RWPE1 (cell line): ENCODE data around the gene TOX2.

Source experiments
- CTCF ChIA-PET: fragments of 350-600 bp; sonication (Branson Sonifier 250); formaldehyde crosslinking; extraction: SDS; loops from one replicate; lab custom pipeline; 2021; lab: Yijun Ruan, JAX
- POLR2A ChIA-PET: fragments of 400-600 bp; formaldehyde crosslinking; extraction: SDS; loops from one replicate; lab custom pipeline; 2020; ENCODE audit warnings: antibody characterized with exemption; ENCODE audit not compliant: low non-redundant PET; lab: Yijun Ruan, JAX
- DNase-seq: peaks from one replicate; pipeline ENCODE4 v3.0.0; 2012; ENCODE audit warnings: low spot score
- H3K27ac ChIP-seq: fragments of 450-650 bp; 2 replicates; pipeline ENCODE4 v1.5.1; 2017
- TF ChIP-seq, protein P1 (sequence below): fragments of 450-650 bp; conservative IDR thresholded peaks from 2 replicates; pipeline ENCODE4 v1.5.1; 2017; ENCODE audit warnings: low read depth, mild to moderate bottlenecking

The TOX2 gene, protein sequence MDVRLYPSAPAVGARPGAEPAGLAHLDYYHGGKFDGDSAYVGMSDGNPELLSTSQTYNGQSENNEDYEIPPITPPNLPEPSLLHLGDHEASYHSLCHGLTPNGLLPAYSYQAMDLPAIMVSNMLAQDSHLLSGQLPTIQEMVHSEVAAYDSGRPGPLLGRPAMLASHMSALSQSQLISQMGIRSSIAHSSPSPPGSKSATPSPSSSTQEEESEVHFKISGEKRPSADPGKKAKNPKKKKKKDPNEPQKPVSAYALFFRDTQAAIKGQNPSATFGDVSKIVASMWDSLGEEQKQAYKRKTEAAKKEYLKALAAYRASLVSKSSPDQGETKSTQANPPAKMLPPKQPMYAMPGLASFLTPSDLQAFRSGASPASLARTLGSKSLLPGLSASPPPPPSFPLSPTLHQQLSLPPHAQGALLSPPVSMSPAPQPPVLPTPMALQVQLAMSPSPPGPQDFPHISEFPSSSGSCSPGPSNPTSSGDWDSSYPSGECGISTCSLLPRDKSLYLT

DNA sequence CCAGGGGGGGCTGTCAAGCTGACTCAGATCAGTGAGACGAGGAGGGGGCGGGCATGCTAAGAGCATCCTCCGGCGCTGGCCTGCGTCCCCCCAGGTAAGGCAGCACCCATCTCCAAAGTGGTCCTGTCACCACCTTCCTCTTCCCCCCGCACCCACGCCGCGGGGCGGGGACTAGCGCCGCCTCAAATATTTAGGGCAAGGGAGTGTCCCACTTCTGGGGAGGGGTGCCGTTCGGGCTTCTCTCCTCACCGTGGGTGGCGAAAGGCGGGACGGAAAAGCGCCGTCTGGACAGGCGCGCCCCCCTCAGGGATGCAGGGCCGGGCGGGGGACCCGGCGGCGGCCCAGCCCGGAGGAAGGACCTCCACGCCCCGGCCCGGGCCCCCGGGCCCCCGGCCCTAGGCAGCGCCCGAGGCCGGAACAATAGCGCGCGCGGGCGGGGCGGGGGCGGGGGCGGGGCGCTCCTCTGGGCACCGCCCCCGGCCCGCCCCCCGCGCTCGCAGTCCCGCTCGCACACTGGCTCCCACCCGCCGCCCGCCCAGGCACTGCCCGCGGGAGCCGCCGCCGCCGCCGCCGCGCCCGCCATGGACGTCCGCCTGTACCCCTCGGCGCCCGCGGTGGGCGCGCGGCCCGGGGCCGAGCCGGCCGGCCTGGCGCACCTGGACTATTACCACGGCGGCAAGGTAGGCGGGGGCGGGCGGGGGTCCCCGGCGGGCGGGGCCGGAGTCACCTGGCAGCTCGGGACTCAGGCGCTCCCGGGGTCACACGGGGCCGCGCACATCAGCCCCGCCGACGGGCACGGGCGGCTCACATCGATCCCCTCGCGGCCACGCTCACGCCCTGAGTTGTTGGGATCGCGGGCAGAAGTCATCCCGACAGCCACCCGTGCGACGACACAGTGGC lies at the start of gene TOX2:
Gene TOX2, plus strand, starts transcription at position 542 of the 900 bp plus-strand sequence. Its CDS starts 40 bp downstream, at position 582.
- CTCF ChIA-PET, result interaction anchor here (0.6 kb wide), 3 partner anchors 104 to 827 kb away, joined by 3 to 4 read pairs (median 3); no protein-coding TSS in a partner anchor

DNA sequence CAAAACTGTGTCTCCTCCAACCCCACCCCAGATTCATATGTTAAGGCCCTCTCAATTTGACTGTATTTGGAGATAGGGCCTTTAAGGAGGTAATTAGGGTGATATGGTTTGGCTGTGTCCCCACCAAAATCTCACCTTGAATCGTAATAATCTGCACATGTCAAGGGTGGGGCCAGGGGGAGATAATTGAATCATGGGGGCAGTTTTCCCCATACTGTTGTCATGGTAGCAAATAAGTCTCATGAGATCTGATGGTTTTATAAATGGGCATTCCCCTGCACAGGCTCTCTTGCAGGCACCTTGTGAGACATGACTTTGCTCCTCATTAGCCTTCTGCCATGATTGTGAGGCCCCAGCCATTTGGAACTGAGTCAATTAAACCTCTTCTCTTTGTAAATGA lies 46.6 kb upstream of the TOX2 start:
- ChIA-PET CTCF (no interaction called here), POLR2A (no interaction called here)
- H3K27ac ChIP-seq, result no peak overlapping the region
- TF ChIP-seq, protein P1, sequence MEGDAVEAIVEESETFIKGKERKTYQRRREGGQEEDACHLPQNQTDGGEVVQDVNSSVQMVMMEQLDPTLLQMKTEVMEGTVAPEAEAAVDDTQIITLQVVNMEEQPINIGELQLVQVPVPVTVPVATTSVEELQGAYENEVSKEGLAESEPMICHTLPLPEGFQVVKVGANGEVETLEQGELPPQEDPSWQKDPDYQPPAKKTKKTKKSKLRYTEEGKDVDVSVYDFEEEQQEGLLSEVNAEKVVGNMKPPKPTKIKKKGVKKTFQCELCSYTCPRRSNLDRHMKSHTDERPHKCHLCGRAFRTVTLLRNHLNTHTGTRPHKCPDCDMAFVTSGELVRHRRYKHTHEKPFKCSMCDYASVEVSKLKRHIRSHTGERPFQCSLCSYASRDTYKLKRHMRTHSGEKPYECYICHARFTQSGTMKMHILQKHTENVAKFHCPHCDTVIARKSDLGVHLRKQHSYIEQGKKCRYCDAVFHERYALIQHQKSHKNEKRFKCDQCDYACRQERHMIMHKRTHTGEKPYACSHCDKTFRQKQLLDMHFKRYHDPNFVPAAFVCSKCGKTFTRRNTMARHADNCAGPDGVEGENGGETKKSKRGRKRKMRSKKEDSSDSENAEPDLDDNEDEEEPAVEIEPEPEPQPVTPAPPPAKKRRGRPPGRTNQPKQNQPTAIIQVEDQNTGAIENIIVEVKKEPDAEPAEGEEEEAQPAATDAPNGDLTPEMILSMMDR, result no peak
- DNase-seq, result no peak

More for the DNA sequence above, at the start of gene TOX2:
- TF ChIP-seq, protein P1, result no peak
- DNase-seq, result peak; percentile 80
- POLR2A ChIA-PET, result no interaction called here
- H3K27ac ChIP-seq, result peak within 1 kb of the TSS; percentile 16

DNA sequence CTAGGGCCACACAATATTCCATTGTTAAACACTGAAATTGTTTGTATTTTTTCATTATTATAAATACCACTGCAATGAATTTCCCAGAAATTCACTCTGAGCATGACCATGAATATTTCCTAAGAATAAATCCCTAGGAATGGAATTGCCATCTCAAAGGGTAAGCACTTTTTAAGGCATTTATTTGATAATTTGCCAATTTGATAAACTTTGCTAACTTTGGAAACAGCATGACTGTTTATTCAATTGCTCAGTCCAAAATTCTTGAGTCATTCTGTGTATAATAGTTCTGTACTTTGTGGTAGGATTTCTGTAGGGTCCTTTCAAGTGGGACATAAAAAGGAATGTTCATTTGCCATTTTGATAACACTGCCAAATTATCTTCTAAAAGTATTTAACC lies 44.2 kb upstream of the TOX2 start:
- DNase-seq, result no peak
- ChIA-PET POLR2A (no interaction called here), CTCF (no interaction called here)
- TF ChIP-seq, protein P1, result no peak
- H3K27ac ChIP-seq, result no peak overlapping the region

DNA sequence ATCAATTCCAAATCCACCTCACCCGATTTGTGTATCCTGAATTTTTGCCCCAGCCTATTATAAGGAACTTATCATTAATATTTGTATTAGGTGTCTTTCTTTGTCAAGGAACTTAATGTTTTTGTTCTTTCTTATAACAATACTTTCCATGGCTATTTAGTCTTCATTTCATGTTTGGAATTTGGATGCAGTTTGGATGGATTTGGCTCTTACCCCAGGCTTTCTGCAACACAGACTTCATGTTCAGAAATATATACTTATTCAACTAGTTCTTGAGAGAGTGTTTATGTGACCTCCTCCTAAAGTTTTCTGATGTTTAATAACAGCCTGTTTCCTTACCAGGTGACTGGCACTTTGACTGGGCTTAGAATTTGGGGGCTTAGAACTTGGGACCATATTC lies 35.9 kb upstream of the TOX2 start:
- ChIA-PET POLR2A (no interaction called here), CTCF (interaction anchor here (0.6 kb wide), 1 partner anchor 63 kb away, joined by 3 read pairs; no protein-coding TSS in a partner anchor)
- DNase-seq, result no peak
- no peak overlapping the region for H3K27ac ChIP-seq
- TF ChIP-seq, protein P1, result no peak

DNA sequence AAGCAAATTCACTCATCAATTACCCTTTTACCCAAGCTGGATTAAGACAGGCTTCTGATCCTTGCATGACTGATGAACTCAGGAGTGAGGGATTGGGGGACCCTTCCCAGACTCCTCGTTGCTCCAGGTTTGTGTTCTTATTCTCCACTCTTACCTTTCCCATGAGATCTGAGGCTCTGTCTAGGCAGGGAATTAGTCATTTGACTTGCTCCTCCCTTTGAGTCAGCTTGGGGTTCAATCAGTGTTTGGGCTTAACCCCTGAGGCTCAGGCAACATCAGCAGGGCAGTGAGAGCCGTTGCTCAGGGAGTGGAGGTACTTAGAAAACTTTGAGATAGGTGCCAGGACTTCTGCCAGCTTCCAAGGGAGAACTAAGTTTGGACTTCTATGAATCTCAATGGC lies 20.7 kb upstream of the TOX2 start:
- peak; percentile 77 for DNase-seq
- TF ChIP-seq, protein P1, result no peak

DNA sequence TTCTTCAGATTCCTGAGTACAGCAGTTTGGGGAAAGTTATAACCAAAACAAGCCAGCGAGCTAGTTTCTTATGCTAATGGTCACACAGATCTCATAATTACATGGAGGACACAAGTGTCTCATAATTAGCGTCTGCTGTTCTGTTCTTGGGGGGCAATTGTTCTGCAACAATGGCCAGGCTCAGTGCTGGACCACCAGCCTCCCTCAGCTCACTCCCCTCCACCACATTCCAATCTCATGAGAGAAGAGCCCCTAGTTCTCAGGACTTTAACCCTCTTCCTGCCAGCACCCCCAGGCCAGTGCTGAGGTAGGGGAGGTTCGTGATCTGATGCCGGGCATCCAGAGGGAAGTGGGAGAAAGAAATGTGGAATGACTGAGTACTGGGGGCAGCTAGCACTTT lies 20.2 kb upstream of the TOX2 start:
- DNase-seq, result no peak
- ChIA-PET CTCF (interaction anchor here (0.6 kb wide), 1 partner anchor 410 kb away, joined by 4 read pairs; no protein-coding TSS in a partner anchor), POLR2A (no interaction called here)
- no peak overlapping the region for H3K27ac ChIP-seq
- TF ChIP-seq, protein P1, result no peak

More for the DNA sequence above, 20.7 kb upstream of the TOX2 start:
- POLR2A ChIA-PET, result no interaction called here
- CTCF ChIA-PET, result interaction anchor here (0.6 kb wide), 1 partner anchor 410 kb away, joined by 4 read pairs; no protein-coding TSS in a partner anchor
- H3K27ac ChIP-seq, result no peak overlapping the region
